Skeletal muscle tissue (tissue), 4 donors: ENCODE data around the gene KCTD5. TPM values are rescaled to one million over a fixed set of nuclear protein-coding genes. Genes with fewer than 3 reads are reported as not detected.

Experiments used
- H3K27ac ChIP-seq: one replicate; pipeline ENCODE4 v1.7.0; 2013; ENCODE audit warnings: mild to moderate bottlenecking, low read depth, low read length, inconsistent platforms
- H3K27me3 ChIP-seq, 3 donors: one replicate each; pipeline ENCODE4 v1.7.0; 2013; ENCODE audit warnings: low read length in 3 of 3; ENCODE audit not compliant: control insufficient read depth in 3 of 3, insufficient read depth in 3 of 3
- H3K36me3 ChIP-seq, 3 donors: one replicate each; pipeline ENCODE4 v1.7.0; 2013; ENCODE audit warnings: low read length in 3 of 3; ENCODE audit not compliant: control insufficient read depth in 3 of 3, insufficient read depth in 3 of 3
- H3K4me1 ChIP-seq, 3 donors: one replicate each; pipeline ENCODE4 v1.7.0; 2013; ENCODE audit warnings: low read length in 3 of 3, mild to moderate bottlenecking in 3 of 3; ENCODE audit not compliant: control insufficient read depth in 3 of 3, insufficient read depth in 3 of 3
- H3K4me3 ChIP-seq, 3 donors: one replicate each; pipeline ENCODE4 v1.7.0; 2013; ENCODE audit warnings: low read length in 3 of 3
- H3K9ac ChIP-seq, 3 donors: one replicate each; pipeline ENCODE4 v1.7.0; 2013; ENCODE audit warnings: low read length in 3 of 3, mild to moderate bottlenecking in 3 of 3, moderate library complexity in 2 of 3, low read depth in 1 of 3
- H3K9me3 ChIP-seq, 3 donors: one replicate each; pipeline ENCODE4 v1.7.0; 2013; ENCODE audit warnings: low read length in 3 of 3; ENCODE audit not compliant: control insufficient read depth in 3 of 3
- total RNA-seq: library from RNA; depleted of rRNA; stranded (reverse); fragments of >200 nt; gene quantifications from one replicate; pipeline ENCODE4 v1.2.3, GENCODE V29; 2014
- donor health status: Osteomylitis.

The KCTD5 gene
- total RNA-seq, 1 donor from 2014 or later, result 13.6 TPM

- Histone ChIP-seq H3K27me3 (peaks cover 0 to 3% (median 3%) of the 10 kb centered on the region in 3 donors), H3K27ac (no peak overlapping the region), H3K4me3 (no peak overlapping the region), H3K4me1 (peaks cover 16 to 23% (median 19%) of the 10 kb centered on the region in 3 donors), H3K9ac (no peak overlapping the region), H3K36me3 (peaks cover 20 to 29% (median 21%) of the 10 kb centered on the region in 3 donors), H3K9me3 (no peaks in the 10 kb centered on the region)
These were observed 26.7 kb downstream of the KCTD5 start for GRCh38 chr16:2708955-2709587.

DNA sequence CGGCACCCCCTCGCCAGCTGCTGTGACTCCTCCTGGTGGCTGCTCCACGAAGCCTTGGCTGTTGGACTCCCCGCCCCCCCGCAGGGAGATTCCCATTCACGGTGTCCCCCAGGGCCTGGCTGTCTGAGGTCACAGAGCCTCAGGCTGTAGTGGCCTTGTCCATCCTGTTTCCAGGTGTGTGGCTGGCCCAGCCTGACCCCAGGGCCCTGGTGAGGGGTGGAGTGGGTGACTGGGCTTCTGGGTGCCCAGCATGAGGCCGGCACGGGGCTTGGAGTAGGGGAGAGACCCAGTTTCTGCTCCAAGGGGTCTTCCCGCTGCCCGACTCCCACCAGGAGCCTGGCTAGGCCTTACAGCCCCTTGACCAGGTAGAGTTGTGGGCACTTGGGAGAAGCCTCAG, 27.3 kb downstream of the KCTD5 start:
- no peak overlapping the region for H3K9ac ChIP-seq
- H3K27me3 ChIP-seq, result peaks cover 0 to 3% (median 3%) of the 10 kb centered on the region in 3 donors
- peaks cover 20 to 29% (median 21%) of the 10 kb centered on the region in 3 donors for H3K36me3 ChIP-seq
- peaks cover 11 to 18% (median 14%) of the 10 kb centered on the region in 3 donors for H3K4me1 ChIP-seq
- H3K4me3 ChIP-seq, result no peak overlapping the region
- no peak overlapping the region for H3K27ac ChIP-seq
- no peaks in the 10 kb centered on the region for H3K9me3 ChIP-seq

- Histone ChIP-seq H3K27me3 (peaks cover 0 to 5% (median 3%) of the 10 kb centered on the region in 3 donors), H3K9me3 (no peaks in the 10 kb centered on the region), H3K9ac (no peak overlapping the region), H3K4me3 (no peak overlapping the region), H3K27ac (no peak overlapping the region), H3K36me3 (peaks cover 17 to 23% (median 19%) of the 10 kb centered on the region in 3 donors), H3K4me1 (peaks cover 5 to 12% (median 9%) of the 10 kb centered on the region in 3 donors)
These were observed 27.8 kb downstream of the KCTD5 start for GRCh38 chr16:2710021-2710710.

GRCh38 chr16:2710711-2711231, 28.4 kb downstream of the KCTD5 start:
- Histone ChIP-seq H3K4me1 (peaks cover 0 to 6% (median 5%) of the 10 kb centered on the region in 3 donors), H3K4me3 (no peak overlapping the region), H3K27me3 (peaks cover 0 to 5% (median 5%) of the 10 kb centered on the region in 3 donors), H3K9me3 (no peaks in the 10 kb centered on the region), H3K36me3 (peaks cover 17 to 18% (median 17%) of the 10 kb centered on the region in 3 donors), H3K9ac (no peak overlapping the region), H3K27ac (no peak overlapping the region)

DNA sequence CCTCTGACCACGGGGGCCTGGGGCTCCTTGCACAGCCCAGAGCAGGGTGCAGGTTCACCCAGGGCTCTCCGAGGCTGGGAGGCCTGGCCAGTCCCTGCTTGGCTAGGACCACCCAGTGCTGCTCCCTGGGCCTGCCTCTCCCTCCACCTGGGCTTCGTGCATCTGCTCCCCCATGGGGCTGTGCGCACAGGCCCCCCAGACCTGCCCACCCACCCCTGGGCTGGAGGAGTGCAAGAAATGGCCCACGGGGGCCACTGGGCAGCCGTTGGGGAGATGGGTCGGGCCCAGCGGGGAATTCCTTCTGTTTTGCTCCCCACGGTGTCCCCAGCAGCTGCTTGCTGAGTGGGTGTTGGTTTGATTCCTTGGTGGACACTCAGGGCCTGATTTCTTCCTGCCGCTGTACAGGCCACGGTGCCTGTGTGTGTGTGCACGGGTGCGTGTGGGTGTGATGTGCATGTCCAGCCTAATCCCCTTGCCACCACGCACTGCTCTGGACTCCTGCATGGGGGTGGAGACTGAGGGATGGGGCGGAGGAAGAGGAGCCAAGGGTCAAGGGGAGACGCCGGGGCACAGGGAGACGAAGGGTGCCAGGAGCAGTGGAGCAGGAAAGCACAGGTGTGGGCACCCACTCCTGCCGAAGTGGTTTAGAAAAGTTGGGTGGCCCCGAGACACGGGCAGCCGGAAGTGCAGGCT, 29.2 kb downstream of the KCTD5 start:
- Histone ChIP-seq H3K4me3 (no peak overlapping the region), H3K27ac (no peak overlapping the region), H3K36me3 (peaks cover 14 to 17% (median 15%) of the 10 kb centered on the region in 3 donors), H3K9ac (no peak overlapping the region), H3K9me3 (no peaks in the 10 kb centered on the region), H3K4me1 (no peaks in the 10 kb centered on the region), H3K27me3 (peaks cover 5 to 13% (median 5%) of the 10 kb centered on the region in 3 donors)

DNA sequence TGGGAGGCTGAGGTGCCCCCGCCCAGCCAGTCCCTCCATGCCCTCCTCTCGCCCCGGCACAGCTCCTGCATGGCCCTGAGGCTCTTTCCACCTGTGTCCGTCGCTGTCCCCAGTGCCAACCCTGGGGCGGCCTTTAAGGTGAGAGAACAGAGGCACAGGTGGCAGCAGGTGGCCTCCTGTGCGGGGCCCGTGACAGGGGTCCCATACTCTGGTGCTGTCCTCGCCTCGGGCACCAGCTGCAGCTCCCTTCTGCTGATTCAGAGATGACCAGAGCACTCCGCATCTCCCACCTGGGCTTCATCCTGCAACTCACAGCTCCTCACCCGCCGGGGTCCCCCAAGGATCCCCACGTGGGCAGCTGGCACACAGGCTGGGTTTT, 29.7 kb downstream of the KCTD5 start:
- no peak overlapping the region for H3K9ac ChIP-seq
- no peak overlapping the region for H3K27ac ChIP-seq
- no peaks in the 10 kb centered on the region for H3K4me1 ChIP-seq
- H3K36me3 ChIP-seq, result peaks cover 14 to 16% (median 15%) of the 10 kb centered on the region in 3 donors
- H3K27me3 ChIP-seq, result peaks cover 5 to 15% (median 5%) of the 10 kb centered on the region in 3 donors
- H3K9me3 ChIP-seq, result no peaks in the 10 kb centered on the region
- no peak overlapping the region for H3K4me3 ChIP-seq

DNA sequence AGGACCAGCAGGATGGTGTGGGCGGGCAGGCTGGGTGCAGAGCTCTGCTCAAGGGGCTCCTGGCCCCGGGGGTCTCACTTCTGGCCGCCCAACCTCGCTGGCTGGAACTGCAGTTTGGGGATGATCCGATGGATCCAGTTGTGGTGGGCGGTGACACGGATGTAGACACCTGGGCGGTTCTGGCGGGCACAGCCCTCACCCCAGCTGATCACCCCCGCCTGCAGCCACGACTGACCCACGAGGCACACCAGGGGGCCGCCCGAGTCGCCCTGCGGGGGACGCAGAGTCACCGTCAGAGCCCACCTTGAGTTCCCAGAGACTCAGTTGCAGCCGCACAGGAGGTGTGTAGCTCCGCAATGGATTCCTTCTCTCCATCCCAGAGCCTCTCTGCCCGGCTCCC, 30.2 kb downstream of the KCTD5 start:
- H3K4me3 ChIP-seq, result no peak overlapping the region
- no peaks in the 10 kb centered on the region for H3K4me1 ChIP-seq
- H3K9ac ChIP-seq, result no peak overlapping the region
- no peaks in the 10 kb centered on the region for H3K9me3 ChIP-seq
- H3K27ac ChIP-seq, result no peak overlapping the region
- H3K27me3 ChIP-seq, result peaks cover 5 to 15% (median 5%) of the 10 kb centered on the region in 3 donors
- H3K36me3 ChIP-seq, result peaks cover 10 to 12% (median 11%) of the 10 kb centered on the region in 3 donors

- Histone ChIP-seq H3K4me1 (peaks cover 0 to under 1% (median 0%) of the 10 kb centered on the region in 3 donors), H3K27ac (no peak overlapping the region), H3K27me3 (peaks cover 5 to 15% (median 5%) of the 10 kb centered on the region in 3 donors), H3K9me3 (no peaks in the 10 kb centered on the region), H3K36me3 (peaks cover under 1 to 2% (median 2%) of the 10 kb centered on the region in 3 donors), H3K9ac (no peak overlapping the region), H3K4me3 (no peak overlapping the region)
These were observed 31.2 kb downstream of the KCTD5 start for GRCh38 chr16:2713523-2713922.

DNA sequence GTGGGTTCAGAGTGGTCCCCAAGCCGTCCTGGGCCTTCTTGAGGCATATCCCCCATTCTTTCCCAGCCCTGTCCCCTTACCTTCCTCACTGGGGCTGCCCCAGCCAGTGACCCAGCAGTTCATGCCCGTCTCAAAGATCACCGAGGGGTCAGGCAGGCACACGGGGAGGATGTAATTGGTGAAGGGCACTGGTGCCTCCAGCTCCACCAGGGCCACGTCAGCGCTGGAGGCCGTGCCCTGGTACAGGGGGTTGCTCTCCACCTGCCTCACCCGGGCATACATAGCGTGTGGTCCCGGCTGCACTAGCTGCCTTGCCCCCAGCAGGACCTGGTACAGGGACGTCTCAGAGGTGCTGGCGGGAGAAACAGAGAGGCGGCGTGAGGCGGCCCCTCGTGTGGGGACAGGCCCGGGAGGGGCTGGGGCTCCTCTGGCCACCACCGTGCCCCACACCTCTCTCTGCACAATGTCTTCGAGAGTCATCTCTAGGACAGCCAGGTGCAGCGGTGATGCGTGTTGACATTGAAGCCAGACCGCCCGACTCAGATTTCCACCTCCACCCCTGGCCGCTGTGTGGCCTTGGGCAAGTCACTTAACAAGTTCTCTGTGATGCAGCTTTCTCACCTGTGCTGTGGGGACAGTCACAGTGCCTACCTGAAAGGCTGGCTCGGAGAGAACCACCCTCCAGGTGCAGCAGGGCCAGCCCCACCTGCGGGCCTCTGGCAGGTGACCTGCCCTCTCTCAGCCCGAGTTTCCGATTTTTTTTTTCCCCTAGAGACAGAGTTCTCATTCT, 31.9 kb downstream of the KCTD5 start:
- Histone ChIP-seq H3K36me3 (peaks cover 0 to under 1% (median 0%) of the 10 kb centered on the region in 3 donors), H3K4me3 (no peak overlapping the region), H3K27ac (no peak overlapping the region), H3K27me3 (peaks cover 5 to 15% (median 5%) of the 10 kb centered on the region in 3 donors), H3K9ac (no peak overlapping the region), H3K4me1 (peaks cover 3 to 7% (median 5%) of the 10 kb centered on the region in 3 donors), H3K9me3 (no peaks in the 10 kb centered on the region)
